CD4-positive, alpha-beta T cell (primary cell): ENCODE data around the gene PDPK1. TPM values are rescaled to one million over a fixed set of nuclear protein-coding genes. Genes with fewer than 3 reads are reported as not detected.

Experiments used
- ATAC-seq: fragments of 200-7000 bp; cut with Tn5 transposase; one replicate; pipeline ENCODE4 v1.10.0; 2022; ENCODE audit warnings: mild to moderate bottlenecking; ENCODE audit not compliant: poor library complexity
- CTCF ChIA-PET: fragments of 350-600 bp; sonication (Branson Sonifier 250); formaldehyde crosslinking; loops from one replicate; lab custom pipeline; 2021; ENCODE audit warnings: antibody characterized with exemption, inconsistent platforms; lab: Charles Lee
- POLR2A ChIA-PET: fragments of 350-600 bp; sonication (Branson Sonifier 250); formaldehyde crosslinking; loops from one replicate; lab custom pipeline; 2021; ENCODE audit warnings: antibody characterized with exemption, inconsistent platforms; lab: Charles Lee
- DNase-seq, 14 experiments: peaks; one replicate each; pipeline ENCODE4 v3.0.0-alpha.2; 2013 to 2020; ENCODE audit warnings: mixed read lengths in 2 of 14
- H3K27ac ChIP-seq, 2 donors: one replicate each; pipeline versions ENCODE4 v1.5.1 to v1.7.0; 2013; ENCODE audit warnings: low read length in 2 of 2, low read depth in 1 of 2, mild to moderate bottlenecking in 1 of 2
- H3K27me3 ChIP-seq, 2 experiments: 1 replicate in 1 of 2; 2 replicates in 1 of 2; pipeline versions ENCODE4 v1.6.1 to v1.7.0; 2013; ENCODE audit warnings: low read length in 2 of 2, control low read depth in 1 of 2, mild to moderate bottlenecking in 1 of 2, moderate library complexity in 1 of 2; ENCODE audit not compliant: insufficient read depth in 2 of 2, control insufficient read depth in 1 of 2
- H3K36me3 ChIP-seq: one replicate; pipeline ENCODE4 v1.6.1; 2013; ENCODE audit warnings: low read length, control low read depth; ENCODE audit not compliant: insufficient read depth
- H3K4me1 ChIP-seq: one replicate; pipeline ENCODE4 v1.6.1; 2013; ENCODE audit warnings: low read length, control low read depth; ENCODE audit not compliant: insufficient read depth
- H3K4me3 ChIP-seq: one replicate; pipeline ENCODE4 v1.5.1; 2013; ENCODE audit warnings: mild to moderate bottlenecking, low read length, moderate library complexity
- H3K9me3 ChIP-seq, 2 experiments: 1 replicate in 1 of 2; 2 replicates in 1 of 2; pipeline versions ENCODE4 v1.6.1 to v1.7.0; 2013; ENCODE audit warnings: low read length in 2 of 2, mild to moderate bottlenecking in 2 of 2, control low read depth in 1 of 2, moderate library complexity in 1 of 2; ENCODE audit not compliant: control insufficient read depth in 1 of 2, insufficient read depth in 1 of 2
- H3K27ac Mint-ChIP-seq: one replicate; pipeline ENCODE4 v1.8.0; 2020; ENCODE audit warnings: mixed read lengths
- H3K27me3 Mint-ChIP-seq: one replicate; pipeline ENCODE4 v1.8.0; 2021; ENCODE audit warnings: mixed read lengths
- H3K36me3 Mint-ChIP-seq: one replicate; pipeline ENCODE4 v1.8.0; 2021; ENCODE audit warnings: low read depth, mixed read lengths
- H3K4me1 Mint-ChIP-seq: one replicate; pipeline ENCODE4 v1.8.0; 2021; ENCODE audit warnings: low read depth, mixed read lengths
- H3K4me3 Mint-ChIP-seq: one replicate; pipeline ENCODE4 v1.8.0; 2020; ENCODE audit warnings: mild to moderate bottlenecking, mixed read lengths
- H3K9me3 Mint-ChIP-seq: one replicate; pipeline ENCODE4 v1.8.0; 2020; ENCODE audit warnings: mixed read lengths
- CTCF ChIP-seq: fragments of 200-600 bp; IDR thresholded peaks from one replicate; pipeline ENCODE4 v1.8.0; 2022; ENCODE audit warnings: antibody characterized with exemption, mild to moderate bottlenecking
- intact Hi-C, 2 experiments: fragments of 100-400 bp; cut with DNase I in 1 of 2; cut with micrococcal nuclease in 1 of 2; formaldehyde crosslinking; loops; one replicate each; pipeline versions ENCODE4 v1.15.1 to v1.9.0; 2023 to 2025; cut with DNase I, micrococcal nuclease
- total RNA-seq, 174 experiments: library from RNA in 2 of 174; stranded (reverse) in 2 of 174; gene quantifications; one replicate each; pipeline ENCODE4 v1.2.3 and lab custom pipeline; 2021 to 2026

Gene PDPK1
- total RNA-seq, 2 experiments from 2014 or later: 46.1 to 51.1 TPM

GRCh38 chr16:2596747-2597559, 59.1 kb downstream of the PDPK1 start:
- peaks cover 49% of the 10 kb centered on the region for H3K36me3 ChIP-seq
- no peak overlapping the region for H3K27ac Mint-ChIP-seq
- POLR2A ChIA-PET: no interaction called here

GRCh38 chr16:2597560-2597902, 59.7 kb downstream of the PDPK1 start:
- ChIA-PET POLR2A (no interaction called here), CTCF (no interaction called here)
- DNase-seq: peak in 1 of 14 experiments; percentile 10
- no peak for TF ChIP-seq CTCF
- Mint-ChIP-seq H3K27ac (no peak overlapping the region), H3K27me3 (no peaks in the 10 kb centered on the region), H3K36me3 (peaks cover 29% of the 10 kb centered on the region), H3K9me3 (no peaks in the 10 kb centered on the region), H3K4me1 (peaks cover 14% of the 10 kb centered on the region), H3K4me3 (no peak overlapping the region)
- Histone ChIP-seq H3K27ac (no peak overlapping the region), H3K36me3 (peaks cover 46% of the 10 kb centered on the region), H3K27me3 (no peaks in the 10 kb centered on the region), H3K4me1 (peaks cover 10% of the 10 kb centered on the region), H3K4me3 (no peak overlapping the region), H3K9me3 (no peaks in the 10 kb centered on the region)
- no peak for ATAC-seq
- intact Hi-C loops: no loop called here

More at GRCh38 chr16:2596747-2597559, 59.1 kb downstream of the PDPK1 start:
- Histone ChIP-seq H3K4me3 (no peak overlapping the region), H3K4me1 (peaks cover 15% of the 10 kb centered on the region), H3K27me3 (no peaks in the 10 kb centered on the region), H3K27ac (no peak overlapping the region), H3K9me3 (no peaks in the 10 kb centered on the region)
- Mint-ChIP-seq H3K36me3 (peaks cover 31% of the 10 kb centered on the region), H3K4me3 (no peak overlapping the region), H3K27me3 (no peaks in the 10 kb centered on the region), H3K9me3 (no peaks in the 10 kb centered on the region), H3K4me1 (peaks cover 17% of the 10 kb centered on the region)
- intact Hi-C loops: no loop called here
- DNase-seq: no peak
- TF ChIP-seq CTCF: no peak
- CTCF ChIA-PET: no interaction called here
- no peak for ATAC-seq

- H3K9me3 ChIP-seq: no peaks in the 10 kb centered on the region
- Mint-ChIP-seq H3K9me3 (no peaks in the 10 kb centered on the region), H3K27ac (no peak overlapping the region), H3K4me1 (peaks cover 12% of the 10 kb centered on the region), H3K4me3 (no peak overlapping the region), H3K27me3 (no peaks in the 10 kb centered on the region), H3K36me3 (peaks cover 32% of the 10 kb centered on the region)
- H3K36me3 ChIP-seq: peaks cover 43% of the 10 kb centered on the region
- H3K27me3 ChIP-seq: no peaks in the 10 kb centered on the region
- H3K27ac ChIP-seq: no peak overlapping the region
- intact Hi-C loops: no loop called here
- peak in 1 of 14 experiments; percentile 11 for DNase-seq
- H3K4me1 ChIP-seq: peaks cover 4% of the 10 kb centered on the region
- TF ChIP-seq CTCF: no peak
- ATAC-seq: no peak
- CTCF ChIA-PET: no interaction called here
- H3K4me3 ChIP-seq: no peak overlapping the region
- POLR2A ChIA-PET: no interaction called here
Observed at GRCh38 chr16:2598133-2598641, 60.4 kb downstream of the PDPK1 start.
